Measurements from ENCODE around the gene PTH1R.

PTH1R gene

GRCh38 chr3:46876313-46877300, 914 bp upstream of the PTH1R start:
- no peak for FAIRE-seq
- TF ChIP-seq TAF1 (IDR thresholded peaks at IDR 0.05; ENCODE audit: low read depth, low read length) (no peak), POLR2AphosphoS5 (IDR thresholded peaks at IDR 0.05; ENCODE audit: low read depth, low read length) (no peak), POU2F2 (IDR thresholded peaks at IDR 0.05; ENCODE audit: low read depth, low read length) (no peak), PAX5 (IDR thresholded peaks at IDR 0.05; ENCODE audit: insufficient read depth, low read length, severe bottlenecking) (no peak), POLR2A (IDR thresholded peaks at IDR 0.05; ENCODE audit: low read depth, low read length) (no peak), SPI1 (IDR thresholded peaks at IDR 0.05; ENCODE audit: low read depth, low read length) (no peak)
- DNase-seq (ENCODE audit: insufficient read length, low spot score), result no peak

GRCh38 chr3:46878781-46879436, 1.4 kb downstream of the PTH1R start:
- FAIRE-seq (no peak), DNase-seq (ENCODE audit: insufficient read length, low spot score) (no peak)
- TF ChIP-seq POLR2AphosphoS5 (IDR thresholded peaks at IDR 0.05; ENCODE audit: low read depth, low read length), result no peak
- no peak for TF ChIP-seq POLR2A (IDR thresholded peaks at IDR 0.05; ENCODE audit: low read depth, low read length)
- TF ChIP-seq PAX5 (IDR thresholded peaks at IDR 0.05; ENCODE audit: insufficient read depth, low read length, severe bottlenecking), result no peak
- no peak for TF ChIP-seq TAF1 (IDR thresholded peaks at IDR 0.05; ENCODE audit: low read depth, low read length)
- TF ChIP-seq POU2F2 (IDR thresholded peaks at IDR 0.05; ENCODE audit: low read depth, low read length), result no peak
- TF ChIP-seq SPI1 (IDR thresholded peaks at IDR 0.05; ENCODE audit: low read depth, low read length), result no peak

GRCh38 chr3:46880884-46881595, 3.5 kb downstream of the PTH1R start:
- no peak for TF ChIP-seq POU2F2 (IDR thresholded peaks at IDR 0.05; ENCODE audit: low read depth, low read length)
- TF ChIP-seq PAX5 (IDR thresholded peaks at IDR 0.05; ENCODE audit: insufficient read depth, low read length, severe bottlenecking), result no peak
- TF ChIP-seq SPI1 (IDR thresholded peaks at IDR 0.05; ENCODE audit: low read depth, low read length), result no peak
- no peak for TF ChIP-seq POLR2A (IDR thresholded peaks at IDR 0.05; ENCODE audit: low read depth, low read length)
- FAIRE-seq (no peak), DNase-seq (ENCODE audit: insufficient read length, low spot score) (no peak)

- FAIRE-seq (no peak), DNase-seq (ENCODE audit: insufficient read length, low spot score) (no peak)
- TF ChIP-seq TAF1 (IDR thresholded peaks at IDR 0.05; ENCODE audit: low read depth, low read length), result no peak
- no peak for TF ChIP-seq POLR2A (IDR thresholded peaks at IDR 0.05; ENCODE audit: low read depth, low read length)
- TF ChIP-seq SPI1 (IDR thresholded peaks at IDR 0.05; ENCODE audit: low read depth, low read length), result no peak
- TF ChIP-seq POU2F2 (IDR thresholded peaks at IDR 0.05; ENCODE audit: low read depth, low read length), result no peak
- TF ChIP-seq POLR2AphosphoS5 (IDR thresholded peaks at IDR 0.05; ENCODE audit: low read depth, low read length), result no peak
- no peak for TF ChIP-seq PAX5 (IDR thresholded peaks at IDR 0.05; ENCODE audit: insufficient read depth, low read length, severe bottlenecking)
These were observed 4.3 kb downstream of the PTH1R start for GRCh38 chr3:46881596-46882376.

- FAIRE-seq, result peak; percentile 40
These were observed 5.0 kb downstream of the PTH1R start for GRCh38 chr3:46882377-46883053.

GRCh38 chr3:46883054-46883829, 5.7 kb downstream of the PTH1R start:
- no peak for TF ChIP-seq PAX5 (IDR thresholded peaks at IDR 0.05; ENCODE audit: insufficient read depth, low read length, severe bottlenecking)
- TF ChIP-seq POLR2AphosphoS5 (IDR thresholded peaks at IDR 0.05; ENCODE audit: low read depth, low read length), result no peak
- no peak for TF ChIP-seq TAF1 (IDR thresholded peaks at IDR 0.05; ENCODE audit: low read depth, low read length)
- FAIRE-seq (no peak), DNase-seq (ENCODE audit: insufficient read length, low spot score) (peak; percentile 63)

More at GRCh38 chr3:46882377-46883053, 5.0 kb downstream of the PTH1R start:
- DNase-seq (ENCODE audit: insufficient read length, low spot score), result peak; percentile 56
- TF ChIP-seq TAF1 (IDR thresholded peaks at IDR 0.05; ENCODE audit: low read depth, low read length), result no peak
- no peak for TF ChIP-seq PAX5 (IDR thresholded peaks at IDR 0.05; ENCODE audit: insufficient read depth, low read length, severe bottlenecking)
- TF ChIP-seq POLR2A (IDR thresholded peaks at IDR 0.05; ENCODE audit: low read depth, low read length), result no peak

- DNase-seq (ENCODE audit: insufficient read length, low spot score) (no peak), FAIRE-seq (no peak)
- TF ChIP-seq PAX5 (IDR thresholded peaks at IDR 0.05; ENCODE audit: insufficient read depth, low read length, severe bottlenecking), result no peak
- no peak for TF ChIP-seq POU2F2 (IDR thresholded peaks at IDR 0.05; ENCODE audit: low read depth, low read length)
- no peak for TF ChIP-seq TAF1 (IDR thresholded peaks at IDR 0.05; ENCODE audit: low read depth, low read length)
- TF ChIP-seq SPI1 (IDR thresholded peaks at IDR 0.05; ENCODE audit: low read depth, low read length), result no peak
- TF ChIP-seq POLR2A (IDR thresholded peaks at IDR 0.05; ENCODE audit: low read depth, low read length), result no peak
- no peak for TF ChIP-seq POLR2AphosphoS5 (IDR thresholded peaks at IDR 0.05; ENCODE audit: low read depth, low read length)
These were observed 6.3 kb downstream of the PTH1R start for GRCh38 chr3:46883830-46884185.

GRCh38 chr3:46884427-46884826, 6.9 kb downstream of the PTH1R start:
- no peak for FAIRE-seq
- TF ChIP-seq POLR2A (IDR thresholded peaks at IDR 0.05; ENCODE audit: low read depth, low read length), result no peak
- no peak for TF ChIP-seq SPI1 (IDR thresholded peaks at IDR 0.05; ENCODE audit: low read depth, low read length)
- TF ChIP-seq POLR2AphosphoS5 (IDR thresholded peaks at IDR 0.05; ENCODE audit: low read depth, low read length), result no peak
- no peak for TF ChIP-seq POU2F2 (IDR thresholded peaks at IDR 0.05; ENCODE audit: low read depth, low read length)
- no peak for DNase-seq (ENCODE audit: insufficient read length, low spot score)
